HFFc6 (cell line): ENCODE measurements around the gene YARS1. TPM values are rescaled to one million over a fixed set of nuclear protein-coding genes. Genes with fewer than 3 reads are reported as not detected.

Experiments
- DNase-seq: peaks from one replicate; pipeline ENCODE4 v3.0.0-alpha.2; 2018
- H3K27ac Mint-ChIP-seq: 2 replicates; pipeline ENCODE4 v1.8.0; 2020; ENCODE audit warnings: mild to moderate bottlenecking, mixed read lengths
- H3K27me3 Mint-ChIP-seq: 2 replicates; pipeline ENCODE4 v1.8.0; 2021; ENCODE audit warnings: mild to moderate bottlenecking, moderate library complexity, mixed read lengths; ENCODE audit not compliant: insufficient read depth
- H3K36me3 Mint-ChIP-seq: 2 replicates; pipeline ENCODE4 v1.8.0; 2021; ENCODE audit warnings: low read depth, mixed read lengths
- H3K4me1 Mint-ChIP-seq: 2 replicates; pipeline ENCODE4 v1.8.0; 2020; ENCODE audit warnings: low read depth, mixed read lengths
- H3K4me3 Mint-ChIP-seq: 2 replicates; pipeline ENCODE4 v1.8.0; 2020; ENCODE audit warnings: mild to moderate bottlenecking, moderate library complexity, mixed read lengths
- H3K9me3 Mint-ChIP-seq: 2 replicates; pipeline ENCODE4 v1.8.0; 2020; ENCODE audit warnings: mild to moderate bottlenecking, mixed read lengths
- total RNA-seq, 6 experiments: library from RNA; stranded (reverse); fragmentation: NEBNext Ultra II Directional; extraction: Animal tissue kit (Norgen Biotek cat#: 25700); gene quantifications; 2 replicates in 1 of 6; 3 replicates in 5 of 6; pipeline ENCODE4 v1.2.3, GENCODE V29; 2021
- TF ChIP-seq, protein P1 (sequence below): fragments of 200-600 bp; sonication (generic); IDR thresholded peaks from 2 replicates; pipeline ENCODE4 v1.5.0; 2021; ENCODE audit warnings: antibody characterized with exemption, mild to moderate bottlenecking

YARS1 gene
- total RNA-seq, 6 experiments from 2014 or later = 92.5 to 122 (median 107) TPM

- H3K36me3 Mint-ChIP-seq = no peaks in the 10 kb centered on the region
- H3K27ac Mint-ChIP-seq = no peak overlapping the region
- H3K27me3 Mint-ChIP-seq = peaks cover 3% of the 10 kb centered on the region; the same call in 1 of the 2 replicates
- H3K9me3 Mint-ChIP-seq = no peaks in the 10 kb centered on the region
- H3K4me1 Mint-ChIP-seq = peaks cover 43% of the 10 kb centered on the region
- no peak for DNase-seq
- no peak overlapping the region for H3K4me3 Mint-ChIP-seq
- TF ChIP-seq, protein P1, sequence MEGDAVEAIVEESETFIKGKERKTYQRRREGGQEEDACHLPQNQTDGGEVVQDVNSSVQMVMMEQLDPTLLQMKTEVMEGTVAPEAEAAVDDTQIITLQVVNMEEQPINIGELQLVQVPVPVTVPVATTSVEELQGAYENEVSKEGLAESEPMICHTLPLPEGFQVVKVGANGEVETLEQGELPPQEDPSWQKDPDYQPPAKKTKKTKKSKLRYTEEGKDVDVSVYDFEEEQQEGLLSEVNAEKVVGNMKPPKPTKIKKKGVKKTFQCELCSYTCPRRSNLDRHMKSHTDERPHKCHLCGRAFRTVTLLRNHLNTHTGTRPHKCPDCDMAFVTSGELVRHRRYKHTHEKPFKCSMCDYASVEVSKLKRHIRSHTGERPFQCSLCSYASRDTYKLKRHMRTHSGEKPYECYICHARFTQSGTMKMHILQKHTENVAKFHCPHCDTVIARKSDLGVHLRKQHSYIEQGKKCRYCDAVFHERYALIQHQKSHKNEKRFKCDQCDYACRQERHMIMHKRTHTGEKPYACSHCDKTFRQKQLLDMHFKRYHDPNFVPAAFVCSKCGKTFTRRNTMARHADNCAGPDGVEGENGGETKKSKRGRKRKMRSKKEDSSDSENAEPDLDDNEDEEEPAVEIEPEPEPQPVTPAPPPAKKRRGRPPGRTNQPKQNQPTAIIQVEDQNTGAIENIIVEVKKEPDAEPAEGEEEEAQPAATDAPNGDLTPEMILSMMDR = no peak
Measured at GRCh38 chr1:32758795-32759430, 58.2 kb downstream of the YARS1 start.

DNA sequence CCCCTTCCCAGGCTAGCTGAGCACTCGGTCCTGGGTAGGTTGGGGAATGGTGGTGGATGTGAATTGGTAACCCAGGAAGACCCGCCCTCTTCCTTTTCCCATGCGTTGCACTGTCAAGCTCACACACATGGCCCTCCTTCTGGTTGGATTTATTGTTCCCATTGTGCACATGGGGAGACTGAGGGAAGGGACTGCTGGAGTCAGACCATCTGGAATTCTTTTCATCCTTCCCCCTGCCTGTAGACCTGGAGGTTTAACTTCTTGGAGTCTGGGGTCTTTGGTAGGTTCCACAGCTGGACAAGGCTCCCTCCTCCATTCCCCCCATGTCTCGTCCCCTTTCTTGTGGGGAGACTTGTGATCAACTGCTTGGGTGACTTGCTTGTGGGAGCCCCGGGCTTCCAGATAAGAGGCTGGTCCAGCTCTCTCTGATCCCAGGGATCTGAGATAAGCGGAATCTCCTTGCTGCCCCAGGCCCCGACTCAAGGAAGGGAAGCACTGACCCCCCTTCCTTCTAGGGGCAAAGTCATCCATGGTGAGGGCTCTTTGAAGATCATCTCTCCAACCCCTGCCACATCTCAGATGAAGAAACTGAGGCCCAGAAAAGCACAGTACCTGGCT, 58.9 kb downstream of the YARS1 start:
- H3K4me1 Mint-ChIP-seq = peaks cover 40% of the 10 kb centered on the region
- TF ChIP-seq, protein P1 = no peak
- no peak overlapping the region for H3K4me3 Mint-ChIP-seq
- H3K27me3 Mint-ChIP-seq = peaks cover 3% of the 10 kb centered on the region; the same call in 1 of the 2 replicates
- H3K27ac Mint-ChIP-seq = no peak overlapping the region
- H3K9me3 Mint-ChIP-seq = no peaks in the 10 kb centered on the region
- no peaks in the 10 kb centered on the region for H3K36me3 Mint-ChIP-seq
- no peak for DNase-seq

GRCh38 chr1:32757213-32757895, 59.8 kb downstream of the YARS1 start:
- TF ChIP-seq, protein P1 = no peak
- H3K9me3 Mint-ChIP-seq = no peaks in the 10 kb centered on the region
- H3K27me3 Mint-ChIP-seq = peaks cover 3% of the 10 kb centered on the region; the same call in 1 of the 2 replicates
- no peak for DNase-seq
- no peak overlapping the region for H3K27ac Mint-ChIP-seq
- H3K36me3 Mint-ChIP-seq = no peaks in the 10 kb centered on the region
- peaks cover 35% of the 10 kb centered on the region for H3K4me1 Mint-ChIP-seq
- H3K4me3 Mint-ChIP-seq = no peak overlapping the region

- Mint-ChIP-seq H3K27ac (no peak overlapping the region), H3K4me3 (no peak overlapping the region), H3K9me3 (no peaks in the 10 kb centered on the region), H3K4me1 (peaks cover 20% of the 10 kb centered on the region), H3K36me3 (no peaks in the 10 kb centered on the region), H3K27me3 (peaks cover 3% of the 10 kb centered on the region; the same call in 1 of the 2 replicates)
- TF ChIP-seq, protein P1 = no peak
- no peak for DNase-seq
Measured at GRCh38 chr1:32755810-32756159, 61.4 kb downstream of the YARS1 start.

DNA sequence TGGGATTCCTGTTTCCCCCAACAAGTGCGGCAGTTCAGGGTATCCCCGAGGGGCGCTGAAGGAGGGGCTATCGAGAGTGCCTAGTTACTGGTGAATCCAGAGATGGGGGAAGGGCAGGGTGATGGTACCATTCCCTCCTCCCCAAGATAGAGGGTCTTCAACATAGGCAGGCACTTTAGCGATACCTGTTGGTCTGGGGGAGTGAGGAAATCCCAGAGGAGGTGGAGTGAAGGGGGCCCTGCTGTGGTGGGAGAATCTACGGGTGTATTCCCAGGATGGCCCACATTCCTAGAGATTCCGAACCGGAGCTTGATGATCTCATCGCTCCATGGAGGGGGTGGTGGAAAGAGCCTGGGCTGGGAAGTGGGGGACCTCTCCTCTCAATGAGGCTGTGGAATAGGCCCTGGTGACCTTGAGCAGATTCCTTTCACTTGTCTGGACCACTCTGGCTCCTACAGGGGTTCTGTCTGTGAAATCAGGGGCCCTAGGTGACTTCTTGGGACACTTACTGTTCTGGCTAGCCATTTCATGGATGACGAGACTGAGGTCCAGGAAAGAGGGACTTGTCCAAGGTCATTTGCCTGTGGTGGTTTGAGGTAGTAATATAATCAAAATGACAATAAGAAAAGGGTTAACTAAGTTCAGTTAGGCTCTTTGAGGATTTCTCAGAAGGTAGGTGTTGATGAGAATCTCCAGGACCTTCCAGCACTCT, 61.9 kb downstream of the YARS1 start:
- H3K4me3 Mint-ChIP-seq = no peak overlapping the region

More for the DNA sequence above, 61.9 kb downstream of the YARS1 start:
- Mint-ChIP-seq H3K9me3 (no peaks in the 10 kb centered on the region), H3K27me3 (peaks cover 3% of the 10 kb centered on the region; the same call in 1 of the 2 replicates), H3K36me3 (no peaks in the 10 kb centered on the region), H3K27ac (no peak overlapping the region), H3K4me1 (peaks cover 17% of the 10 kb centered on the region)
- DNase-seq = no peak
- TF ChIP-seq, protein P1 = no peak
